HepG2 (cell line): ENCODE data around the gene KLHDC4. TPM values are rescaled to one million over a fixed set of nuclear protein-coding genes. Genes with fewer than 3 reads are reported as not detected.

ENCODE experiments used
- ARNT ChIP-seq: fragments of 450-650 bp; IDR thresholded peaks from 2 replicates; pipeline ENCODE4 v1.6.1; 2017
- CBX5 ChIP-seq: sonication (generic); formaldehyde crosslinking; IDR thresholded peaks from 2 replicates; pipeline ENCODE4 v1.4.0; 2020; ENCODE audit warnings: missing genetic modification reagents, borderline replicate concordance
- FOXA1 ChIP-seq, 2 experiments: fragments of 450-650 bp in 1 of 2; sonication (generic) in 1 of 2; formaldehyde crosslinking in 1 of 2; IDR thresholded peaks; 2 replicates each; pipeline versions ENCODE4 v1.4.0 to v1.6.1; 2016 to 2020; ENCODE audit warnings: missing genetic modification reagents in 1 of 2
- GMEB2 ChIP-seq: IDR thresholded peaks from 2 replicates; pipeline ENCODE4 v1.6.1; 2016; ENCODE audit warnings: missing biosample characterization, missing genetic modification reagents, low read depth
- SAP130 ChIP-seq: IDR thresholded peaks from 2 replicates; pipeline ENCODE4 v1.6.1; 2016; ENCODE audit warnings: low read depth
- SETDB1 ChIP-seq: sonication (generic); formaldehyde crosslinking; IDR thresholded peaks from 2 replicates; pipeline ENCODE4 v1.5.1; 2020; ENCODE audit warnings: missing genetic modification reagents, mild to moderate bottlenecking, borderline replicate concordance
- ZFX ChIP-seq: sonication (generic); formaldehyde crosslinking; IDR thresholded peaks from 2 replicates; pipeline ENCODE4 v1.4.0; 2020; ENCODE audit warnings: mild to moderate bottlenecking, low read depth, missing genetic modification reagents, moderate library complexity
- ZNF432 ChIP-seq: sonication (generic); formaldehyde crosslinking; IDR thresholded peaks from 2 replicates; pipeline ENCODE4 v1.5.0; 2020; ENCODE audit warnings: missing genetic modification reagents, mild to moderate bottlenecking, borderline replicate concordance
- ZNF605 ChIP-seq: sonication (generic); formaldehyde crosslinking; IDR thresholded peaks from 2 replicates; pipeline ENCODE4 v1.8.0; 2022; ENCODE audit warnings: mild to moderate bottlenecking, missing genetic modification reagents
- ZSCAN5A ChIP-seq: sonication (generic); formaldehyde crosslinking; IDR thresholded peaks from 2 replicates; pipeline ENCODE4 v1.8.0; 2022; ENCODE audit warnings: mild to moderate bottlenecking, missing genetic modification reagents, borderline replicate concordance
- ZXDC ChIP-seq: sonication (generic); formaldehyde crosslinking; IDR thresholded peaks from 2 replicates; pipeline ENCODE4 v1.5.0; 2020; ENCODE audit warnings: mild to moderate bottlenecking, missing genetic modification reagents
- polyA plus RNA-seq, 8 experiments: library from polyadenylated mRNA; depleted of rRNA in 3 of 8; stranded (reverse) in 7 of 8; unstranded in 1 of 8; fragments of >200 nt; fragmentation: Illumina TruSeq in 4 of 8; extraction: Trizol in 4 of 8; gene quantifications; 2 replicates each; pipeline versions ENCODE4 v1.2.1 to v1.2.3, GENCODE V29; 2011 to 2016; ENCODE audit warnings: low read depth in 4 of 8, missing spikeins in 1 of 8, mixed read lengths in 1 of 8; ENCODE audit not compliant: insufficient read depth in 1 of 8
- total RNA-seq, 5 experiments: library from RNA; depleted of rRNA; stranded (reverse); fragments of >200 nt; fragmentation: Illumina TruSeq; extraction: Trizol; gene quantifications; 2 replicates each; pipeline ENCODE4 v1.2.3, GENCODE V29; 2016; ENCODE audit warnings: low read depth in 1 of 5
- TF ChIP-seq, protein P1 (sequence below): IDR thresholded peaks from 2 replicates; pipeline ENCODE4 v1.6.1; 2016; ENCODE audit warnings: missing compliant biosample characterization, missing genetic modification reagents, borderline replicate concordance
- TF ChIP-seq, protein P2 (sequence below), 2 experiments: fragments of 450-650 bp in 1 of 2; sonication (generic) in 1 of 2; formaldehyde crosslinking in 1 of 2; IDR thresholded peaks; 2 replicates each; pipeline versions ENCODE4 v1.6.1 to v1.8.0; 2016 to 2022; ENCODE audit warnings: antibody characterized with exemption in 1 of 2, mild to moderate bottlenecking in 1 of 2, missing genetic modification reagents in 1 of 2

Gene KLHDC4
- total and polyA plus RNA-seq, 2 of the 13 experiments (the other 11 are each of a cell fraction or from before 2014, with no cell fraction given) = 18.7 to 31.8 TPM

DNA sequence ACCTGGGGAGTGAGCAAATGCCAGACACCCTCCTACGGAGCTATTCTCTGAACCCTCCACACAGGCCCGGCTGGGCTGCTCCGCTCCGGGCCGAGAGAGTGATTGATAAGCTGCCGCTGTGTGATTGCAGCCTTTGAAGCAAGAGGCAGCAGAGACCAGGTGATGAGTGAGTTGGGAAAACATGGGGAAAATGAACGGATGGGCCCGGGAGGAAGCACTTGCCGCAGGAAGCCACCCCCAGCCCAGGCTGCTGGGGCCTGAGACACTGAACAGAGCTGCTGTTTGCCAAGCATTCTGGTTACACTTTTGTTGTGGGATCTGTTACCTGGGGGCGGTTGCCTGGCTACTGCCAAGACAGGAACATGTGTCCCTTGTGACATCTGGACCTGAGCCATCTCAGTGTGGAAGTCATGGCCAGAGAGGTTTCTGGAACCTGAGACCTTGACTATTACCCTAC, 46.4 kb upstream of the KLHDC4 start (continued):
- TF ChIP-seq GMEB2 (CRISPR knock-in tag) = no peak
- peak; percentile 28; the same call in 1 of the 2 replicates for TF ChIP-seq ZFX (CRISPR knock-in tag)
- TF ChIP-seq FOXA1 (IDR thresholded peaks at IDR 0.05) = no peak
- no peak for TF ChIP-seq FOXA1 (CRISPR knock-in tag; IDR thresholded peaks at IDR 0.05)
- TF ChIP-seq, protein P1, sequence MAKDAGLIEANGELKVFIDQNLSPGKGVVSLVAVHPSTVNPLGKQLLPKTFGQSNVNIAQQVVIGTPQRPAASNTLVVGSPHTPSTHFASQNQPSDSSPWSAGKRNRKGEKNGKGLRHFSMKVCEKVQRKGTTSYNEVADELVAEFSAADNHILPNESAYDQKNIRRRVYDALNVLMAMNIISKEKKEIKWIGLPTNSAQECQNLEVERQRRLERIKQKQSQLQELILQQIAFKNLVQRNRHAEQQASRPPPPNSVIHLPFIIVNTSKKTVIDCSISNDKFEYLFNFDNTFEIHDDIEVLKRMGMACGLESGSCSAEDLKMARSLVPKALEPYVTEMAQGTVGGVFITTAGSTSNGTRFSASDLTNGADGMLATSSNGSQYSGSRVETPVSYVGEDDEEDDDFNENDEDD (CRISPR knock-in tag) = peak; percentile 38; the same call in 1 of the 2 replicates
- TF ChIP-seq ARNT = no peak
- TF ChIP-seq ZXDC (CRISPR knock-in tag) = no peak
- TF ChIP-seq SETDB1 (CRISPR knock-in tag) = no peak
- TF ChIP-seq ZNF605 = peak; percentile 75
- no peak for TF ChIP-seq ZSCAN5A (CRISPR knock-in tag)
- TF ChIP-seq SAP130 (CRISPR knock-in tag) = peak; percentile 48; the same call in 1 of the 2 replicates
- TF ChIP-seq CBX5 (CRISPR knock-in tag) = no peak
- no peak for TF ChIP-seq ZNF432 (CRISPR knock-in tag)
- TF ChIP-seq, protein P2, sequence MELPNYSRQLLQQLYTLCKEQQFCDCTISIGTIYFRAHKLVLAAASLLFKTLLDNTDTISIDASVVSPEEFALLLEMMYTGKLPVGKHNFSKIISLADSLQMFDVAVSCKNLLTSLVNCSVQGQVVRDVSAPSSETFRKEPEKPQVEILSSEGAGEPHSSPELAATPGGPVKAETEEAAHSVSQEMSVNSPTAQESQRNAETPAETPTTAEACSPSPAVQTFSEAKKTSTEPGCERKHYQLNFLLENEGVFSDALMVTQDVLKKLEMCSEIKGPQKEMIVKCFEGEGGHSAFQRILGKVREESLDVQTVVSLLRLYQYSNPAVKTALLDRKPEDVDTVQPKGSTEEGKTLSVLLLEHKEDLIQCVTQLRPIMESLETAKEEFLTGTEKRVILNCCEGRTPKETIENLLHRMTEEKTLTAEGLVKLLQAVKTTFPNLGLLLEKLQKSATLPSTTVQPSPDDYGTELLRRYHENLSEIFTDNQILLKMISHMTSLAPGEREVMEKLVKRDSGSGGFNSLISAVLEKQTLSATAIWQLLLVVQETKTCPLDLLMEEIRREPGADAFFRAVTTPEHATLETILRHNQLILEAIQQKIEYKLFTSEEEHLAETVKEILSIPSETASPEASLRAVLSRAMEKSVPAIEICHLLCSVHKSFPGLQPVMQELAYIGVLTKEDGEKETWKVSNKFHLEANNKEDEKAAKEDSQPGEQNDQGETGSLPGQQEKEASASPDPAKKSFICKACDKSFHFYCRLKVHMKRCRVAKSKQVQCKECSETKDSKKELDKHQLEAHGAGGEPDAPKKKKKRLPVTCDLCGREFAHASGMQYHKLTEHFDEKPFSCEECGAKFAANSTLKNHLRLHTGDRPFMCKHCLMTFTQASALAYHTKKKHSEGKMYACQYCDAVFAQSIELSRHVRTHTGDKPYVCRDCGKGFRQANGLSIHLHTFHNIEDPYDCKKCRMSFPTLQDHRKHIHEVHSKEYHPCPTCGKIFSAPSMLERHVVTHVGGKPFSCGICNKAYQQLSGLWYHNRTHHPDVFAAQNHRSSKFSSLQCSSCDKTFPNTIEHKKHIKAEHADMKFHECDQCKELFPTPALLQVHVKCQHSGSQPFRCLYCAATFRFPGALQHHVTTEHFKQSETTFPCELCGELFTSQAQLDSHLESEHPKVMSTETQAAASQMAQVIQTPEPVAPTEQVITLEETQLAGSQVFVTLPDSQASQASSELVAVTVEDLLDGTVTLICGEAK (IDR thresholded peaks at IDR 0.05) = no peak
- TF ChIP-seq, protein P2 (CRISPR knock-in tag; IDR thresholded peaks at IDR 0.05) = no peak
